GM18907 (cell line): ENCODE data around the gene MT1E.

ENCODE experiments used
- ATAC-seq: cut with Tn5 transposase; IDR thresholded peaks from one replicate; pipeline ENCODE4 v1.9.1; 2021; ENCODE audit warnings: mild to moderate bottlenecking, moderate library complexity; ENCODE audit not compliant: unreplicated experiment

Gene MT1E

DNA sequence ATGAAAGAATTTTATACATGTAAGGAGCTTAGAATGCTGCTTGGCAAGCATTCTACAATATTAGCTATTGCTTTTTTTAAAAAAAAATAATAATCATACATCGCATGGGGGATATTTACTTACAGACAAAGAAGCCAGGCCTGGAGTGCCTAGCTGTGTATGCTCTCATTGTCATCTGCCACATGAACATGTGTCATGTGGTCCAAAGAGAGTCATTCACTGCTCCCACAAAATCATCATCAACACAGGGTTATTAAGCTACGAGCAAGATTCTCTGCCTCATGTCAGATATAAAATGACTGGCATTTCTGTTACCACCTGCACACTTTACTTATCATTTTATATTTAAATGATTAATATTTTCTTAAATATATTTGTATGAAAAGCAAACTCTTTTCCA, 1.9 kb upstream of the MT1E start:
- ATAC-seq: no peak

- no peak for ATAC-seq
Observed at GRCh38 chr16:56625943-56626654, 518 bp downstream of the MT1E start.

GRCh38 chr16:56626685-56627084, 1.1 kb downstream of the MT1E start:
- no peak for ATAC-seq

GRCh38 chr16:56628486-56629350, 3.1 kb downstream of the MT1E start:
- no peak for ATAC-seq

DNA sequence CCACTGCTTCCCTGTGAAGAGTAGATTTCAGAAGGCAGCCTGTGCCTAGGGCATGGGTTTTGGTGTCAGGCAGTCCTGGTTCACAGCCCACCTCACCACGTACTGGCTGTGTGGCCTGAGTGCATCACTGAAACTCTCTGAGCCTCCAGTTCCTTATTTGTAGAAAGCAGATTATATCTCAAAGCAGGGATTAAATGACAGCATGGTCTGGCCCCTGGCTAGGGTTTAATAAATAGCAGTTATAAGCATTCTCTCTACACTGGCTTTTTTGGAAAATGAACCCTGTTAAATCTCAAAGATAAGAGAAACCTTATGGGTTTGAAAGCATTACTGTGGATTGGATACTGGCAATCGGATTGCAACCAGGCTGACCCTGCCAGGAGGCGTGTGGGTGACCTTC, 4.0 kb downstream of the MT1E start:
- peak; percentile 5 for ATAC-seq

- peak; percentile 82 for ATAC-seq
Observed at GRCh38 chr16:56630134-56630533, 4.6 kb downstream of the MT1E start.

DNA sequence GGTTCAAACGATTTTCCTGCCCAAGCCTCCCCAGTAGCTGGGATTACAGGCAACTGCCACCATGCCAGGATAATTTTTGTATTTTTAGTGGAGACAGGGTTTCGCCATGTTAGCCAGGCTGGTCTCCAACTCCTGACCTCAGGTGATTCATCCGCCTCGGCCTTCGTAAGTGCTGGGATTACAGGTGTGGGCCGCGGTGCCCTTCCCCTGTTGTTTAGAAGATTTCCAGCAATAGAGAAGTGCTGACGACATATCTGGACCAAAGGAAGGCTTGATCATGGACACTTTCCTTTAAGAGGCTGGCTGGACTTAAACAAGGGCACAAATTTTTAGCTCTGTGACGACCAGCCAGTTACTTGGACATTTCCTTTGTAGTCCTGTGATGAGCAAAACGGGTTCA, 5.6 kb downstream of the MT1E start:
- ATAC-seq: no peak

GRCh38 chr16:56631832-56632155, 6.2 kb downstream of the MT1E start:
- no peak for ATAC-seq

DNA sequence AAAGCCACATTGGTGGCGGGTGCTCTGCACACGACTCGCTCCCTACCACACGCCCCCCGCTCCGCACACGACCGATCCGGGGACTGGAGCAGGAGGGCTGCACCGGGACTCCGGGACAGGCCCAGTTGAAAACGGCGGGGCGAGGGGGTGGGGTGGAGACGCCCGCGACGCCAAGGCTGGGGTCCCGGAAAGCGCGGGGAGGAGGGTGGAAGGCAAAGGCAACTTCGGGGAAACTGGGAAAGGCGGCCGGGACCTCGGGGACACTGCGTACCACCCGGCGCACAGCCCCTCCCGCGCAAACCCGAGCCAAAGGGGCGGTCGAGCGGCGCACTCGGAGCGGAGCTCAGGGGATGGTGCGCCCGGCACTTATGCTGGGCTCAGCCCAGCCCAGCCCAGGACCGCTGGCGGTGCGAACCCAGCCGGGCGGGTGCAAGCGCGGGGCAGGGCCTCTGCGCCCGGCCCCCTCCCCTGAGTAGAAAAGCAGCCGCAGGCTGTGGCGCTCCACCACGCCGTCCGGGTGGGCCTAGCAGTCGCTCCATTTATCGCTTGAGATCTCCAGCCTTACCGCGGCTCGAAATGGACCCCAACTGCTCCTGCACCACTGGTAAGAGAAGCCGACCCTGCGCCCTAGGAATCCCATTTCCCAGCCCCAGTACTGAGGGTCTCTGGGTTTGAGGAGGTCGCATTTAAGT, 6.7 kb downstream of the MT1E start, which contains the start of gene MT1M:
Gene MT1M, plus strand, starts transcription at position 504 of the 692 bp plus-strand sequence. Its CDS starts 73 bp downstream, at position 577.
- ATAC-seq: no peak

DNA sequence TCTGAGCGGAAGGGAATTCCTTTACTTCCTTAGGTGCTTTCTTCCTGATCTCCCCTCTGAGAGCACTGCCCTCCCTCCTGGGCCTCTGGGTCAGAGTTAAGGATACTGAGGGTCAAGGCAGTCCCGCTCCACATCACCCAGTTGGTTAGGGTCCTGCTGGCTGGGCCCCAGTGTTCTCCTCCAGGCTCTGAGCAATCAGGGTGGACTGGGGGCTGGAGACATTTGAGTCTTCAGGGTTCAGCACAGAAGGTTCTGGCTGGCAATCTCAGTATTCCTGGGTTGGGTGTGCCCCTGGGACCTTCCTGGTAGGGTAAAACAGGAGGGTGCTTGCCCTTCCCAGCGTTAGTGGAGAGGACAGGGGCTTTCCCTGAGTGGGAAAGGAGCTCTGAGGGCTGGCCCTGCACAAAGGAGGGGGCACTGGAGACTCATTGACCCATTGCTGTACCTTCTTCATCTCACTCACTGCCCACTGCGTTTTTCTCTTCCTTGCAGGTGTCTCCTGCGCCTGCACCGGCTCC, 7.3 kb downstream of the MT1E start:
- ATAC-seq: no peak

GRCh38 chr16:56633535-56633934, 8.0 kb downstream of the MT1E start:
- no peak for ATAC-seq

GRCh38 chr16:56634715-56635440, 9.3 kb downstream of the MT1E start:
- ATAC-seq: no peak

GRCh38 chr16:56635441-56635967, 9.9 kb downstream of the MT1E start:
- ATAC-seq: no peak

- no peak for ATAC-seq
Observed at GRCh38 chr16:56636616-56637413, 11.2 kb downstream of the MT1E start.

GRCh38 chr16:56637814-56638750, 12.5 kb downstream of the MT1E start, which contains the start of gene MT1A:
MT1A (plus strand) TSS chr16:56638666; CDS start chr16:56638739, 73 bp downstream.
- ATAC-seq: no peak

GRCh38 chr16:56639045-56639444, 13.5 kb downstream of the MT1E start:
- ATAC-seq: no peak

- no peak for ATAC-seq
Observed at GRCh38 chr16:56640076-56640475, 14.5 kb downstream of the MT1E start.

GRCh38 chr16:56641166-56641565, 15.6 kb downstream of the MT1E start:
- no peak for ATAC-seq
